Stimulated activated CD8-positive, alpha-beta memory T cell treated with anti-CD3 and anti-CD28 coated beads, Interleukin-7, amount 100 ng/mL, for 4 hours (primary cell): ENCODE results near the gene COL2A1.

ENCODE experiments used
- DNase-seq, 2 donors: peaks; one replicate each; pipeline ENCODE4 v3.0.0-alpha.2; 2020; ENCODE audit warnings: low read depth in 2 of 2

COL2A1 gene

GRCh38 chr12:48004053-48004941 lies at the start of gene COL2A1:
TSS of gene COL2A1 (minus strand) at chr12:48004476. CDS start at chr12:48004321, 155 bp downstream.
- DNase-seq = no peak

GRCh38 chr12:48053883-48054282 lies 49.6 kb upstream of the COL2A1 start:
- DNase-seq = no peak

- DNase-seq = no peak
Observed at GRCh38 chr12:48053122-48053521, 48.8 kb upstream of the COL2A1 start.

- no peak for DNase-seq
Observed at GRCh38 chr12:48051681-48052080, 47.4 kb upstream of the COL2A1 start.

- DNase-seq = no peak
Observed at GRCh38 chr12:48050174-48050573, 45.9 kb upstream of the COL2A1 start.

- no peak for DNase-seq
Observed at GRCh38 chr12:48045965-48046518, 41.8 kb upstream of the COL2A1 start.

- no peak for DNase-seq
Observed at GRCh38 chr12:48045061-48045846, 41.0 kb upstream of the COL2A1 start.

- no peak for DNase-seq
Observed at GRCh38 chr12:48044396-48044795, 40.1 kb upstream of the COL2A1 start.

GRCh38 chr12:48043771-48044170 lies 39.5 kb upstream of the COL2A1 start:
- DNase-seq = no peak

- DNase-seq = no peak
Observed at GRCh38 chr12:48041591-48042423, 37.5 kb upstream of the COL2A1 start.

- DNase-seq = no peak
Observed at GRCh38 chr12:48040354-48040753, 36.1 kb upstream of the COL2A1 start.

GRCh38 chr12:48039151-48039550 lies 34.9 kb upstream of the COL2A1 start:
- no peak for DNase-seq

- no peak for DNase-seq
Observed at GRCh38 chr12:48038085-48038484, 33.8 kb upstream of the COL2A1 start.

GRCh38 chr12:48037267-48037915 lies 33.1 kb upstream of the COL2A1 start:
- DNase-seq = no peak

GRCh38 chr12:48036818-48037217 lies 32.5 kb upstream of the COL2A1 start:
- DNase-seq = no peak

- no peak for DNase-seq
Observed at GRCh38 chr12:48034835-48035805, 30.8 kb upstream of the COL2A1 start.

GRCh38 chr12:48033451-48033850 lies 29.2 kb upstream of the COL2A1 start:
- no peak for DNase-seq

- DNase-seq = no peak
Observed at GRCh38 chr12:48032597-48032996, 28.3 kb upstream of the COL2A1 start.

GRCh38 chr12:48031135-48031960 lies 27.1 kb upstream of the COL2A1 start:
- DNase-seq = no peak
